Measurements from ENCODE around the gene WDR86.

Gene WDR86

DNA sequence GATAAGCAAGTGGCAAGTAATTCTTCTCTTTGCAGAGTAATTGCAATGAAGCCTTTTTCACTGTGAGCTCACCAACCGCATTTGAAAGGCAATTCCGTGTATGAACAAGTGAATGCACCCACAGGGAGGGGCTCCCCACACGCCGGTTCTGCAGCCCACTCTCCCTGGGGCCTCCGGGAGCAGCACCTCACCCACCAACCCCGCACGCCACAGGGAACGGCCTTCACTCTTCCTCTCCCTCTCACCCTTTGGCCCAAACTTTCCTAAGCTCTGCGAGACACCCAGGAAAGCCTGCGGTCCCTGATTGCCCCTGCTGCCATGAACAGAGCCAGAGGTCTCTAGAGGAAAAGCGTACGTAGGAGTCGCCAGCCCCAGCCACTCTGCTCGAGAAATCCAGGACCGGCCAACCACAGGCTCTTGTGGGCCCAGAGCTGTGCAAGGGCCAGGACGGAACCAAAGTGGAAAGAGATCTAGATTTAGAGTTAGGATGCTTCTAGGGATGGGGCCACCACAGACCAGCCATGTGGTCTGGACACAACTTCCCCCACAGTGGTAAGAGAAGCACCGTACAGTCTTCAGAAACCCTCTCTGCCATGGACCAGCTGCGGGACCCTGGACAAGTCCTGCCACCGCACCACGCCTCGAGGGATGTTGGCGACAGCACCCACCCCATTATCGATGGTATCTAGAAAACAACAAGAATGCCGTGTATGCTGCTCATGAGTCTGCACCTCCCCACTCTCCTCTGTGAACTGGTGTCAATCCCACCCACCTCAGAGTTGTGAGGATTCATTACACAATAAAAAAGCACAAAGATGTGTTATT lies 3.6 kb downstream of the WDR86 start:
- no peak for DNase-seq

DNA sequence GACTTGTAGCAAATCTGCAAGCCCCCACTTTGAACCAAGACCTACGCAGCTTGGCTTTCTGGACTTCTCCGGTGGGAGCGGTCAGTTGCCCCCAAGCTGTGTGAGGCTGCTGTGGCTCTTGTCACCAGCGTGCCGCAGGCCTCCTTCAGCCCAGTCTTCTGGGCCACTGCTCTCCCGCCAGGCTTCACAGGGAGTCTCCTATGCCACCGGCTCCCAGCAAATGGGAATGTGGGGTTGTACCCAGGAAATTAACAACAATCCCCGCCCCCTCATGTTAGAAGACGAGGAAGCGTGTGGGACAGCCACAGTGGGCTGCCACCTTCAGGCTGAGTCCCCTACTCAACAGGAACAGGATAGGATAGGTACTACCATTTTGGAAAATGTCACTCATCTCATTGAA lies 4.2 kb downstream of the WDR86 start:
- DNase-seq: no peak

DNA sequence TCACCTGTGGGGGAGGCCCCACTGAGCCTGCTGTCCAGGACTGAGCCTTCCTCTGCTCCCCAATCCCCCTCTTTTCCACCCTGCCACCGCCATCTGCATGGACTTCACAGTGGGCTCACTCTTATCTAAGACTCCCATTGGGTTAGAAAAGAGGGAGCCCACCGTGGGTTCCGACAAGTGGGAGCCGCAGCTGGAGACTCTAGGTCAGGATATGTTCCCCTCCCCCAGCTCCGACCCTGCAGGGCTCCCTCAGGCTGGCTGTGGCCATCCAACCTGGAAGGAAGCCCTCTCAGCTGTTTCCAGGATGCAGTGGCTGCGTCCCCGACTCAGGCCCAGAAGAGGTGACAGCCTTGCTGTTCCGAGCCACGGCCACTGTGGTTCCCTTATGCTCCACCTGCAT lies 4.8 kb downstream of the WDR86 start:
- DNase-seq: no peak

DNA sequence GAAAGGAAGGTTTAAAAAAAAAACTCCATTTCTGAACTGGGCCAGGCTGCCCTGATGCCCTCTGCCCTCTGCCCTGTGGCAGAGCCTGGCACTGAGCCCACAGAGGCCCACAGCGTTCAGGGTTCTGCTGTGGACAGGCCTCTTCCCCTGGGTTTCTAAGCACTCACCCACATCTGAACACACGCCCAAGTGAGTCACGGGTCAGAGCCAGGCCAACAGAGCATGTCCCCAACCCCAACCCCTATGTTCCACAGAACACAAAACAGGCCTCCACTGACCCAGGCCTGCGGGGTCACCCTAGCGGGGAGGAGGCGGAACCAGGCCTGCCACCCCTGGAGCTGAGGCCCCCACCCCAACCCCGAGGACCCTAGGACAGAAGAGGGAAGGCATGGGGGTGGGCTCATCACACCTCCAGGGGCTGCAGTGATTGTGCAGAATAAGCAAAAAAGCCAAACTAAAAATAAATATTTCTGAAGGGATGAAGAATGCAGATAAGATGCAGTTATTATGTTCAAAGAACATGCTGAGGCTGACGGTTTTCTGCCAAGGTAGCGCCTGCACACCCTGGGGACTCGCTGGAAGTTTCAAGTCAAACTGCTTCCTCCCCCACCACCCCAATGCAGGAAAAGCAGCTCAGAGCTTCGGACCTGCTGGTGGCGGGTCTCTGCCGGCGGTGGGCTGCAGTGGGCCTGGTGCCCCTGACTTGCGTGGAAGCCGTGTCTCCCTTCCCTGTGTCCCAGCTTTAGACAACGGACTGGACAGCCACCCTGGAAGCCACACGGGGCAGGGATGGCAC lies 5.4 kb downstream of the WDR86 start:
- no peak for DNase-seq

DNA sequence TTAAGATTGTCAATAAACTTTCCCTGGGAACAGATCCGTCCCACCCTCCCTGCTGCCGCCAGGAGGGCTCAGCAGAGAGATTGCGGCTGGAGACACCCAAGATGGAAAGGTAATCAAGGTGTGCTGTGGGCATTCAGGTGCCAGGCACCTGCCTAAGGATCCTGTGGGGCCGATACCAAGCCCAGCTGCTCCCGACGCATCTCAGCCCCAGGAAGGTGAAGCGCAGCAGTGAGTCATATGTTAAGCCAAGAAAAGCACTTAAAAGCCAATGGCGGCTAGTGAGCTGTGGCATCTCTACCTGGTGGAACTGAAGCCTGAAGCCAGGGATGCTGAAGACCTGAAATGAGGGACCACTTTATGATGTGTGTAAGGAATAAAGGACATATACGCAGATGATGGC lies 6.1 kb downstream of the WDR86 start:
- DNase-seq: no peak

DNA sequence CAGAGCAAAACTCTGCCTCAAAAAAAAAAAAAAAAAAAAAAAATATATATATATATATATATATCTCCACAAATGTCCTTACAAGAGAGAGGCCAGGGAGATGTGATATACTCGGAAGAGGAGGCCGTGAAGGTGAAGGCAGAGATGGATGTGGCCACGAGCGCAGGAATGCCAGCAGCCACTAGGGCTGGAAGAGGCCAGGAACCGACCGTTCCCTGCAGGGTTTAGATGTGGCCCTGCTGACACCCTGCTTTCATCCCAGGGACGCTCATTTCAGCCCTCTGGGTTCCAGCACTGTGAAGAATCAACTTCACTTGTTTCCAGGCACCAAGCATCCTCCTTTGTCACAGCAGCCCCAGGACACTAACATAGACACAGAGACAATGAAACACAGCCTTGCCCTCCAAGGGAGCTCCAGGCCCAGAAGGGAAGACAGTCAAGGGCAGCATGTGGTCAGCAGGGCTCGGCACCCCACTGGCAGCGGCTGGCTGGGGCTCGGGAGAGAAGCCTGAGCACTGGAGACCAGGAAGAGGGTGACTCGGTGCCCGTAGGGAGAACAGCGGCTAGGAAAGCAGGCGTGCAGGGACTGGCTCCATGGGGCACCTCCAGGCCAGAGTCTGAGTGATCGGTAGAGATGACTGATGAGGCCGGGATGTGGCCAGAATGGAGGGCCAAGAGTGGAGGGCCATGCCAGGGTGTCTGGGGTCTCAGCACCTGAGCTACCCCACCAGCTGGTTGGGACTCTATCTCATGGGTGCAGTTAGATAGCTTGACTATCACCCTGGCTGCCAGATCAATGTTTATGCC lies 7.6 kb downstream of the WDR86 start:
- DNase-seq: no peak

DNA sequence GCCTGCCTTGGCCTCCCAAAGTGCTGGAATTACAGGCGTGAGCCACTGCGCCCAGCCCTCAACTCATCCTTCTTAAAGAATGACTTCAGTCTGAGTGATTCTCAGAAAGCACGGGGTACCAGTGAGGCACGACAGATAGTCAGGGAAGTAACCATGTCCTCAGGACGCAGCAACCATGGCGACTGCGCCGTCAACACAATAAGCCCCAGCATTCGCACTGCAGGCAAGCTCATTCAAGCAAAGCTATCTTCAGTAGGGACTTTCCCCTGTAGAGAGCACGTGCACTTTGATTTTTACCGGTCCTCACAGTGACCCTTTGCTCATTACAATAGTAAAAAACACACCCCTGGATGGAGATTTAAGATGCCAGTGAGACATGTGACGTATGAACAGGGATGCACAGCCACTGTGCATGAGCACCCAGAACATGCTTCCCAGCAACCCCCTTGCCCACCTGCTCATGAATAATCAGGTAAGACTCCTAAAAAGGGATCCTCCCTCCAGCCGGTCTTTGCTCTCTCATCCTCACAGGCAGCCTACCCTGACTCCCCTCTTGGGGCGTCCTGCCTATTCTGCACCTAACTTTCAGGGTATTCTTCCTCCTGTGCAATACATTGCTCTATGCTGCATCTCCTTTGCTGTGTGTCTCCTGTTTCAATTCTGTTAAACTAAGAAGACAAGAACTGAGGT lies 9.1 kb downstream of the WDR86 start:
- DNase-seq: no peak

DNA sequence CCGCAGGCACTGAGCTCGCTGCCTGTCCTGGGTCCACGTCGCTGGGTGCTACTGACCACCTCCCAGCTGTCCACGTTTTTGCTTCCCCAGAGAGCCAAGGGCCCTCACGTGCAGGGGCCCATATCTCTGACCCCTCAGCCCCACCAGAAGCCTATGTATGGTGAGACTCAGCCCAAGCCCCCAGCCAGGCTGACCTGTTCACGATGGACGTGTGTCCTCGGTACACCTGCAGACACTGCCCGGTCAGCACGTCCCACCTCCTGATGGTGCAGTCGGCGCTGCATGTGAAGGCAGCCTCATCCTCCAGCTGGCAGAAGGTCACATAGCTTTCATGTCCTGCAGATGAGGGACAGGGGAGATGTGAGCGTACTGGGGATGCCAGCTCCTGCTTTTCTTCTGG lies 9.9 kb downstream of the WDR86 start:
- no peak for DNase-seq

DNA sequence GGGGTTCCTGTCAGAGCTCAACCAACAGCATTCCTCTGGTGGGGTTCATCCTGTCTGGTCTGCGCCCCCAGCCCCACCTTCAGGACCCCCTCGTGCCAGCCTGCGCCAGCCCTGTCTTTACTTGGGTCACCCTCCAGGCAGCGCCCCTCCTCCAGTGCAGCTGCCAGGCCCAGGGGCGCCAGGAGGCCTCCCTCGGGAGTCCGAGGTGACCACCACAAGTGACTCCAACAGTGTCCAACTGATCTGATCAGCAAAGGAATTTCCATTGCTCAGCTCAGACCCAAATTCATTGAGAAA lies 10.6 kb downstream of the WDR86 start:
- DNase-seq: no peak

DNA sequence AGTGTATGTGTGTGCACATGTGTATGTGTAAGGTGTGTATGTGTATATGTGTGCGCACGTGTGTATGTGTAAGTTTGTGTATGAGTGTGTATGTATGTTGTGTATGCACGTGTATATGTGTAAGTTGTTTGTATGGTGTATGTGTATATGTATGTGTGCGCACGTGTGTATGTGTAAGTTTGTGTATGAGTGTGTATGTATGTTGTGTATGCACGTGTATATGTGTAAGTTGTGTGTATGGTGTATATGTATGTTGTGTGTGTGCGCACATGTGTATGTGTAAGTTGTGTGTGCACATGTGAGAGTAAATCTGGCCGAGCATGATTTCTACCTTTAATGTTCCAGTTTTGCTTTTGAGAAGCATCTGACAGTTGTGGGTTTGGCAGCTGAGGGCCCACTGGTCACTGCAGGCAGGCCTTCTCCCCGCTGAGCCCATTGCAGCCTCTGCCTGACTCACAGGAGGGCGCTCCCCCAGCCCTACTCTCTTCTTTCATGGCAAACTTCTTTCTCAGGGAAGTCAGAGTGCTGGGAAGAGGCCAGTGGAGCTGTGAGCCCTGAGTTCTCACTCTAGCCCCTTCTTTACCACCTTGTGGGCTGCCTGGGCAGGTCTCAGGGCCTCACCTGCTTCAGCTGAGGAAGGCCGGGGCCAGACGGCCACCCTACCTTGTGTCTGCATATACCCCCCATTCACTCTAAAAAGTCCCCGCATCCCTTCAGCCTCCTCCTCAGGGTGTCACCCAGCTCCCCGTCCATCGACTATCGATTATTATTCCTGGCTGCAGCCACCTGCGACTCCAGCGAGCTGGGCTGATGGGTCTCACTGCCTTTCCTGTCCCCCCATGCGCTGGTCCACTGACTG lies 11.2 kb downstream of the WDR86 start:
- no peak for DNase-seq

DNA sequence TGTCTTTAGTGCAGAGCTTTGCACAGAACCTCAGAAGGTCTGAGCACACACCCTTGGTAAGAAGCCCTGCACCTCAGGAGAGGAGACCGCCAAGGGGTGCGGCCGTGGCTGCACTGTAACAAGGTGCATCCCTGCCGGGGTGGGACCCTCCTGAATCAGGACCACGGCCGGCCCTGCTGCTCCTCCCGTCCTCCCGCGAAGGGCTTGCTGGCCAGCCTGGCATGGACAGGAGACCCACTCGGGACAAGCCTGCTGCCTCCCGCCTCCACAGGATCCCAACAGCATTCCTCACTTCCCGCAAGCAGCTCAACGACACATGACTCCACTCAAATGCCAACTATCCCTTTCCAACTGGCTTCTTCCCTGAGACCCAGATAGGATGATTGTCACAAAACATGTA lies 12.8 kb downstream of the WDR86 start:
- no peak for DNase-seq

DNA sequence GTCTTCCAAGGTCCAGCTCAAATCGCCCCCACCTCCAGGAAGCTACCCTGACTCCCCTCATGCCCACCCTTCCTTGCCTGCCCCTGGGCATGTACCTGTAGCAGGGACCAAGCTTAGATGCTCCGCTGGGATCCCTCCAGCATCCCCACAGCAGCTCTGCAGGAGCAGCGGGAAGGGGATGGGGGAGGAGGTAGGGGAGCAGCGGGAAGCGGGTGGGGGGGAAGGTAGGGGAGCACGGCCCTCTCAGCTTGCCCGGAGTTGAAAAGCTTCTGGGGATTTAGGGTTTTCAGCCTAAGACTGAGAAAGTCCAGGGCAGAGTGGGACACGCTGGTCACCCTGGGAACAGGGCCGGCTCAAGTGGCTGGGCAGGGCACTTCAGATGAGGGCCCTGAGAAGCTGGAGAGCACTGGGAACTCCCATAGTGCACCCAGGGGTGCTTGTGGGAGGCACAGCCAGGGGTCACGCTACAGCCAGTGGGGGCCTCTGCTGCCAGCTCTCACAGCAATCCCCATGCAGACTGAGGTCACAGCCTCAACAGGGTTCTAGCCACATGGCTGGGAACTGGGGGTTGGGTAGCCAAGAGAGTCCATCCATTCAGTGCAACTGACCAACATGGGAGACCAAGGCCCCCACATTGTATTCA lies 13.4 kb downstream of the WDR86 start:
- DNase-seq: no peak

DNA sequence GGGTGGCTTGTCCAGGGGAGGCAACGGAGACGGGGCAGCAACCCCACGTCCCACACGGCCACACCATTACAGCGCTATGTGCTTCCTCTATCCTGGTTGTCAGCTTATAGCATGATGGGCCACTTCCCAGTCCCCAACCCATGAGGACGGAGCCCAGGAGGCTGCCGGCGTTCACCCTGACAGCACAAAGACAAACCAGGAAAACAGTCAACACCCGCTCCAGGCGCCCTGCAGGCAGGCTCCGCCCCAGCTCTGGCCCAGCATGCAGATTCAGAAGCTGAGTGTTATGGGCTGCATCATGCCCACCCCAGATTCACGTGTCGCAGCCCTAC lies 14.8 kb downstream of the WDR86 start:
- DNase-seq: no peak

DNA sequence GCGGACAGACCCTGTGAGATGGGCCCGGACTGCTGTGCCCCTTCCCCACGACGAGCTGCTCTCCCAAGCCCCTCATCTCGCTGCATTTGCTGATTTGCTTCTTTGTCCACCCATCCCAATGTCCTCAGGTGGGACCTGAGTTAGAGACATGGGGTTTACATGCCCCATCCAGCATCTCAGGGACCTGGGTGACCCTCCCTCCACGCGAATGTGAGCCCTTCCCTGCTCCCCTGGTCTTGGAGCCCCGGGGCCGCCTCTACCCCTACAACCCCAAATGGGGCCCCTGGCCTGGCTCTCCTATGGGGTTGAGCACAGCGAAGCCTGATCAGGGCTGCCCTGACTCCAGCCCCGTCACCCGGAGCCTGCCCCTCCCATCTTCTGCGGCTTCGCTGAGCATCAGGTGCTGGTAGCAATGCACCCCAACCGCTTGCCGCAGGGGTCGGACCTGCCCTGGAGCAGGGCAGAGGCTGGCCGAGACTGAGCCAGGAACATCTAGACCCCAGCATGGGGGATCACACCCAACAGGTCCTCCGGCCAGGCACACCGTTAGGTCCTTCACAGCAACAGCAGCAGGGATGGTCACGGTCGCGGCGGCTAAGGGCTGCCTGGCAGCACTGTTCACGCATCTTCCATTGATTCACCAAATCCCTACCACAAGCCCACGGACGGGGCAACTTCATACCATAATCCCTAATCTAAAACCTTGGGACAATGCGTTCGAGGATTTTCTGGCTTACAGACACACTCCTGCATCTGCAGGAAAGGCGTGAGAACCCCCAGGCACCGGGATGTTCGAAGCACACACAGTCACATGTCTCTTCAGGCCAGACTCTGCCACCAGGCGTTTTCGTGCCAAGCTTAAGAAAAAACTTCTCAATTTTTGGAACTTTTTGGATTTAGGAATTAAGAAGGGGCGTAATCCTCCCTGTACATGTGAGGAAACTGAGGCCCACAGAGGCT lies 15.5 kb downstream of the WDR86 start:
- no peak for DNase-seq

DNA sequence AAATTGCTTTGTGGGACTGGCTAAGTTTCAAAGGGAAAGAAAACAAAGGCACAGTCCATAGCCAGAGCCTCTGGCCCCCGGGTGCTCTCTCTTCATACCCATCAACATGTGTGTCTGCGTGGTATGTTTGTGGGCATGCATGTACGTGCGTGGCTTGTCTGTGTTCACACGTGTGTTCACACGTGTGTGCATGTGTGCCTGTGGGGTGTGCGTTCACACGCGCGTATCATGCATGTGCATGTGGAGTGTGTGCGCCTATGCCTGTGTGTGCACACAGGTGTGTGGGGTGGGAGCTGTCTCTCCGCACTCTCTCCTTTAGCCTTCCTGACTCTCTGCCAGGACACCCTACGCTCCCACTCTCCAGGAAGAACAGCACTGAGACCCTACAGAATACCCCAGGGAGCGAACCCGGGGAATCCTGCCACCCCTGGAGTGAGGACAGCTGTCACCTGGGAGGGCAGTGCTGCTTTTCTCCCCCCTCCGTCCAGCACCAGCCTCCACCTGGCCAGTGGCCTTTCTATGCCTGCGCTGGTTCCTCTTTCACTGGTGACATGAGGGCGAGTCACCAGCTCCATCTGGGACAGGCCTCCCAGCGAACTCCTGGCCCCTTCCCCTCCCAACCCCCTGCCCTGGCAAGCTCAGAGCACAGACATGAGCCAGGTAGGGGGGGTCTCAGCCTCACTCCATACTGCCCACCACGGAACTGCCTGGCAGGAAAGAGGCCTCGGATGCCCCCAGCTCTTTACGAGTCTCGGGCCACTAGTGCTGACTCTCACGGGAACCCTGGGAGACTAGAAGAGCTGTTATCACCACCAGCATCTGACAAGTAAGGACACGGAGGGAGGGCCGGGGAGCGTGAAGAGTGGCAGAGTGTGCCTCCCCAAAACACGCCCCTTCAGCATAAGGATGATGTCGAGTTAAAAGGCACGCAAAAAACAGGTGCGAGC lies 16.5 kb downstream of the WDR86 start:
- no peak for DNase-seq

DNA sequence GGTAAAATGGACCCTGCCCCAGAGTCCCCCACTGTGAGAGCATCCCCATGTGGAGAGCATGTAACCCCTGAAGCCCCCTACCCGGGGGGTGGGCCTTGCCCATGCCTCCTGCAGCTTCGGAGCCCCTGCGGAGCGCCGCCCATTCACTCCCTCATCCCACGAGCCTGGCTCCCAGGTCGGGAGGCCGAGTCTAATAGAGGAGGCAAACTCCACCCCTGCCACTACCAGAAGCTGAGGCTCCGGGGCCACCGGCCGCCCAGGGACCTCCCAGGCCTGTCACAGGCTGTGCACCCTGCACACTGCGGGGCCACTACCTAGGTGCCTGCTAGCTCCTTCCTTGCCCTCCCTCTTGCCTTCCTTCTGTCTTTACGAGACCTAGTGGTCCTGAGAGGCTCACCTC lies 17.4 kb downstream of the WDR86 start:
- DNase-seq: no peak

DNA sequence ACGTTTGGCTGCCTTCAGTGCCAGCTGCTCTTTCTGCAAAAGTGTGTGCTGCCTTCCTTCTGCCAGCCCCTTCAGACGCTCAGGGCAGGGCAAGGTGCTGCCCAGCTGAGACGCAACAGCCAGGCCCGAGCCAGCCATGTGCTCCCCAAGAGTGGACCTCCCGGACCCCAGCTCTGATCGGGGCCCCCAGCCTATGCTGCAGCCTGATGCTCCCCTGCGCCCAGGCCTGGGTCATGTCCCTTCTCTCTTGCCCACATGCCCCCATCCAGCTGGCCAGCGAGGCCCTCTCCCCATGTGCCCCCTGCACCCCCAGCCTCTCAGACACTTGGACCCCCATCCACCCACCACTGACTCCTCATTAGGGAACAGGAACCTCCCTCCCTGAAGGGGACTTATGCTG lies 17.8 kb downstream of the WDR86 start:
- no peak for DNase-seq

DNA sequence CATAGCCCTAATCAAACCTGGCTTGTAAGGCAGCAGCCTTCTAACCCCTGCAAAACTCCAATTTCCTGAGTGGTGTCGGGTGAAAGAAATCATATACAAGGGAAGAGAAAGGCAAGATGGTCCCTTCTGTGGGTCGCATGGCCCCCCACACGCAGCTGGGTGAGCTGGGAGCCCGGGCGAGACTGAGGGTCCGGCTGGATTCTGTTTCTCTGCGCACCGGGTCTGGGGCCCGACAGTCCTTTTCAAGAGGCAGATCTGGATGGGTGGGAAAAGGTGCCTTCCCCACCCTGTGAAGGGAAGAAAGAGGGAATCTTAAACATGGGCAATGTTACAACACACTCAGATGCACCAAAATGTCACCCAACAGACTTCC lies 18.5 kb downstream of the WDR86 start:
- DNase-seq: no peak
